IMR-90 (cell line): ENCODE results near the gene CD69. TPM values are rescaled to one million over a fixed set of nuclear protein-coding genes. Genes with fewer than 3 reads are reported as not detected.

Source experiments
- ATAC-seq: fragments of 200-7000 bp; cut with Tn5 transposase; 2 replicates; pipeline ENCODE4 v1.9.1; 2020; ENCODE audit warnings: low read depth, mild to moderate bottlenecking, moderate library complexity
- BruUV-seq: library from RNA; stranded (reverse); fragments of 400-500 nt; replicated peaks from 2 replicates; lab custom pipeline; 2021; lab: Mats Ljungman, UMichigan
- CTCF ChIA-PET: fragments of 300-600 bp; formaldehyde crosslinking; extraction: SDS; loops from one replicate; lab custom pipeline; 2021; ENCODE audit warnings: antibody characterized with exemption; lab: Yijun Ruan, JAX
- POLR2A ChIA-PET: fragments of 300-600 bp; sonication (Branson Sonifier 250); formaldehyde crosslinking; loops from one replicate; lab custom pipeline; 2022; ENCODE audit warnings: antibody characterized with exemption; ENCODE audit not compliant: unreplicated experiment; lab: Charles Lee
- DNase-seq: peaks from one replicate; pipeline ENCODE4 v3.0.0; 2013
- H2AFZ ChIP-seq: replicated peaks from 2 replicates; pipeline ENCODE3; 2013; ENCODE audit warnings: low read length, mild to moderate bottlenecking; ENCODE audit not compliant: poor library complexity
- H2AK5ac ChIP-seq: 2 replicates; pipeline ENCODE4 v1.6.1; 2013; ENCODE audit warnings: low read depth, low read length, inconsistent platforms
- H2AK9ac ChIP-seq: replicated peaks from 2 replicates; pipeline ENCODE3; 2013; ENCODE audit warnings: mild to moderate bottlenecking, low read depth, low read length, moderate library complexity; ENCODE audit not compliant: poor library complexity
- H2BK120ac ChIP-seq: 2 replicates; pipeline ENCODE4 v1.6.1; 2013; ENCODE audit warnings: low read depth, low read length, inconsistent platforms
- H2BK15ac ChIP-seq: 3 replicates; pipeline ENCODE4 v1.6.1; 2013; ENCODE audit warnings: low read depth, low read length, inconsistent platforms
- H2BK20ac ChIP-seq: 2 replicates; pipeline ENCODE4 v1.6.1; 2013; ENCODE audit warnings: low read depth, mild to moderate bottlenecking, inconsistent platforms, low read length, moderate library complexity
- H2BK5ac ChIP-seq: 2 replicates; pipeline ENCODE4 v1.6.1; 2013; ENCODE audit warnings: mild to moderate bottlenecking, low read depth, low read length, inconsistent platforms; ENCODE audit not compliant: poor library complexity, severe bottlenecking
- H3K14ac ChIP-seq: replicated peaks from 2 replicates; pipeline ENCODE4 v1.6.1; 2013; ENCODE audit warnings: low read depth, low read length, inconsistent platforms
- H3K18ac ChIP-seq: 2 replicates; pipeline ENCODE4 v1.6.1; 2013; ENCODE audit warnings: low read depth, low read length, control low read depth
- H3K23ac ChIP-seq: 2 replicates; pipeline ENCODE4 v1.6.1; 2013; ENCODE audit warnings: low read depth, low read length, inconsistent platforms
- H3K27ac ChIP-seq: 2 replicates; pipeline ENCODE4 v1.5.1; 2013; ENCODE audit warnings: mild to moderate bottlenecking, control low read depth, low read length; ENCODE audit not compliant: insufficient read depth
- H3K27me3 ChIP-seq: 2 replicates; pipeline ENCODE4 v1.6.1; 2013; ENCODE audit warnings: low read length; ENCODE audit not compliant: control insufficient read depth, insufficient read depth
- H3K36me3 ChIP-seq: 2 replicates; pipeline ENCODE4 v1.6.1; 2013; ENCODE audit warnings: low read length, mixed read lengths; ENCODE audit not compliant: control insufficient read depth, insufficient read depth
- H3K4ac ChIP-seq: 2 replicates; pipeline ENCODE4 v1.6.1; 2013; ENCODE audit warnings: low read depth, low read length, inconsistent platforms
- H3K4me1 ChIP-seq: 2 replicates; pipeline ENCODE4 v1.6.1; 2013; ENCODE audit warnings: low read length, mixed read lengths; ENCODE audit not compliant: control insufficient read depth, insufficient read depth
- H3K4me2 ChIP-seq: 2 replicates; pipeline ENCODE4 v1.6.1; 2013; ENCODE audit warnings: low read depth, mild to moderate bottlenecking, control low read depth, low read length, moderate library complexity
- H3K4me3 ChIP-seq: 2 replicates; pipeline ENCODE4 v1.5.1; 2013; ENCODE audit warnings: low read depth, mild to moderate bottlenecking, control low read depth, low read length, moderate library complexity; ENCODE audit not compliant: insufficient read depth
- H3K56ac ChIP-seq: 2 replicates; pipeline ENCODE4 v1.6.1; 2013; ENCODE audit warnings: low read length, inconsistent platforms; ENCODE audit not compliant: insufficient read depth; ENCODE audit errors: extremely low read depth
- H3K79me1 ChIP-seq, 2 experiments: 2 replicates each; pipeline ENCODE4 v1.6.1; 2013; ENCODE audit warnings: low read length in 2 of 2, inconsistent platforms in 1 of 2, low read depth in 1 of 2
- H3K9ac ChIP-seq: 2 replicates; pipeline ENCODE4 v1.6.1; 2013; ENCODE audit warnings: low read depth, low read length, control low read depth
- H3K9me1 ChIP-seq: 2 replicates; pipeline ENCODE4 v1.6.1; 2013; ENCODE audit warnings: low read length, inconsistent platforms; ENCODE audit not compliant: insufficient read depth
- H3K9me3 ChIP-seq: 2 replicates; pipeline ENCODE4 v1.6.1; 2013; ENCODE audit warnings: low read length; ENCODE audit not compliant: control insufficient read depth, insufficient read depth
- H4K20me1 ChIP-seq: 2 replicates; pipeline ENCODE4 v1.6.1; 2013; ENCODE audit warnings: low read length, inconsistent platforms; ENCODE audit not compliant: insufficient read depth
- H4K5ac ChIP-seq: 2 replicates; pipeline ENCODE4 v1.6.1; 2013; ENCODE audit warnings: mild to moderate bottlenecking, low read depth, low read length, control low read depth
- H4K8ac ChIP-seq, 2 experiments: 2 replicates each; pipeline ENCODE4 v1.6.1; 2013; ENCODE audit warnings: low read depth in 2 of 2, low read length in 2 of 2, control low read depth in 1 of 2, inconsistent platforms in 1 of 2
- H4K91ac ChIP-seq: 2 replicates; pipeline ENCODE4 v1.6.1; 2013; ENCODE audit warnings: low read depth, low read length, inconsistent platforms; ENCODE audit not compliant: insufficient read depth
- BHLHE40 ChIP-seq: fragments of 150-350 bp; IDR thresholded peaks from 2 replicates; pipeline ENCODE4 v1.6.1; 2016; ENCODE audit warnings: mild to moderate bottlenecking, low read depth, low read length
- WGBS, 2 experiments: methylation state at CpG; one replicate each; pipeline versions ENCODE4 v1.1.5 to v1.1.7; 2013; ENCODE audit warnings: missing lambda C conversion rate in 2 of 2; ENCODE audit not compliant: insufficient read length in 1 of 2; ENCODE audit errors: extremely low coverage in 2 of 2; 5-methylcytosine and 5-hydroxymethylcytosine counted together
- dilution Hi-C: fragments of 300-500 bp; cut with HindIII; formaldehyde crosslinking; loops from one replicate; pipeline ENCODE4 v1.14.3; 2018; ENCODE audit warnings: low sequenced_read_pairs; ENCODE audit not compliant: unreplicated experiment
- in situ Hi-C: fragments of 300-500 bp; cut with MboI; formaldehyde crosslinking; loops from 3 replicates; pipeline ENCODE4 v1.14.3; 2019; ENCODE audit warnings: low sequenced_read_pairs, inconsistent platforms, mixed read lengths
- intact Hi-C: fragments of 100-400 bp; cut with micrococcal nuclease; formaldehyde crosslinking; loops from 2 replicates; pipeline ENCODE4 v1.10.0; 2022
- polyA plus RNA-seq, 3 experiments: library from polyadenylated mRNA; depleted of rRNA; stranded (reverse); fragments of >200 nt; gene quantifications; 2 replicates each; pipeline ENCODE4 v1.2.3, GENCODE V29; 2012; ENCODE audit warnings: low replicate concordance in 1 of 3
- total RNA-seq: library from RNA; depleted of rRNA; stranded (reverse); fragments of >200 nt; gene quantifications from 2 replicates; pipeline ENCODE4 v1.2.3, GENCODE V29; 2012

The CD69 gene
- total and polyA plus RNA-seq, 2 of the 4 experiments (the other 2 are of a cell fraction) = not detected

- Histone ChIP-seq H3K4me2 (no peak overlapping the region), H3K27me3 (no peaks in the 10 kb centered on the region), H4K8ac (no peak overlapping the region), H4K91ac (no peak overlapping the region), H3K14ac (no peak overlapping the region), H3K9ac (no peak overlapping the region), H3K4ac (no peak overlapping the region), H2BK5ac (no peak overlapping the region), H3K79me1 (no peaks in the 10 kb centered on the region), H3K9me1 (no peaks in the 10 kb centered on the region), H3K56ac (no peak overlapping the region), H4K5ac (no peak overlapping the region), H4K20me1 (no peaks in the 10 kb centered on the region), H3K9me3 (no peaks in the 10 kb centered on the region), H2BK15ac (no peak overlapping the region), H3K23ac (no peak overlapping the region), H3K27ac (no peak overlapping the region), H3K4me3 (no peak overlapping the region), H2AK5ac (no peak overlapping the region), H3K18ac (no peak overlapping the region), H3K4me1 (no peaks in the 10 kb centered on the region), H2AK9ac (no peak overlapping the region), H3K36me3 (no peaks in the 10 kb centered on the region), H2AFZ (no peak overlapping the region), H2BK120ac (no peak overlapping the region), H2BK20ac (no peak overlapping the region)
- TF ChIP-seq BHLHE40 = no peak
- BruUV-seq = no TSS peak
- ATAC-seq (no peak), DNase-seq (no peak)
- dilution Hi-C loops (no loop called here), in situ Hi-C loops (no loop called here), intact Hi-C loops (no loop called here)
- ChIA-PET CTCF (no interaction called here), POLR2A (no interaction called here)
- WGBS, 2 experiments = no CpG with 5 or more reads among the region's 4 CpGs
Measured at GRCh38 chr12:9761419-9761781, 699 bp upstream of the CD69 start.
